Amygdala (tissue), 56 donors: ENCODE measurements around the gene GPR155.
"Not testable (repeated sequence)": the region's sequence is repeated elsewhere in the genome, so short reads cannot be mapped to it uniquely, and the experiment has no call there.

ENCODE experiments used
- DNase-seq, 56 donors: peaks; one replicate each; lab custom pipeline; 2025; lab: John Stamatoyannopoulos, UW

GPR155 gene

DNA sequence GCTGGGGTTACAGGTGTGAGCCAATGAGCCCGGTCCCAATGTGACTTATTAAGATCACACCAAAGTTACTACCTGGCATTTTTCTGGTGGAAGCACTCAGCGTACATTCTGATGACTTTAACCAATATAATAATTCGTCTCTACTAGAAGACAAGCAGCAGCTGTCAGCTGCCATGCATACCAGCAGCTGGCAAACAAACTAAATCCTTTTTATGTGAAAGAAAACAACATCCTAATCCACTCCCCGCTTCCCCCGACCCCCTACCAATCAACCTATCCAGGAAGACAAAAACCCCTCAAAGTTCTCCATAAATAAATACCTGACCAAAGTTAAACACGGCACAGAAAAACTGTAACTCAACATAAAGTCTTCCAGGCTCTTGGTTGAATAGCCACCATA is 42.1 kb downstream of the GPR155 start:
- DNase-seq, result no peak

DNA sequence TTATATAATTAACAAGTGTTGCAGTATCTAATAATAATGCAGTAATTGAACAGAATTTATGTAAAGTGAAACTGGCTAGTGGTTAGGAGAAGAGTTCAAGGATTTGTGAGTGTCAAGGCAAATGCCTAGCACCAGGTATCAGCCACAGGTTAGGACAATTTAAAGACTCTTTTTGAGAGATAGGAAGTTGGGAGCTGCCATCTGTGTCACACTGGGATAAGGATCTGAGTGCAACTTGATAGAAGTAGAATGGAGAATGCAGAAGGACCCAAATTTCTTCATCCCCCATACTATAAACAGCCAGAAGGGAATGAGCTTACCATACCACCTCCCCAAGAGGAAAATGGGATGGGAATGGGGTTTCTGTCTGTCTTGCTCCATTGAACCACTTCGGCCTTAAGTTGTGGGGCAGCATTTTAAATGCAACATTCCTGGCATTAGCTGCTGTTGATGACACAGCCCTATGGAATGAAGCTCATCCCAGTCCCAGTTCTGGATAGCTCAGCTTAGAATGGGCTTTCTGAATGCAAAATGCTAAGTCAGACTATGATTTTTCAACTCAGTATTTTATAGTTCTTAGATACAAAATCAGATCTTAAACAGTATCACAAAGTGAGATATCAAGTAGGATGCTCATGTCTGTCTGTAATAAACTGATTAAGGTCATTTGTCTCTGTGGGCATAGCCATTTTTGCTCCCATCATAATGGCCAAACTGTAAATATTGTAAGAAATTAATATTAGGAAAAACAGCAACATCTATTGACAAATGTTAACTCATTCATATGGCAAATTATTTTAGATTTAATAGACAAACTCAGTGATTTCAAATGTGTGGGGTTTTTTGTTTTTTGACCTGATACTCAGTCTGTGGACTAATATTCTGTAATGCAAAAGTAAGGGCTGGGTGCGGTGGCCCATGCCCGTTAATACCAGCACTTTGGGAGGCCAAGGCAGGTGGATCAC is 44.0 kb downstream of the GPR155 start:
- DNase-seq, result no peak

DNA sequence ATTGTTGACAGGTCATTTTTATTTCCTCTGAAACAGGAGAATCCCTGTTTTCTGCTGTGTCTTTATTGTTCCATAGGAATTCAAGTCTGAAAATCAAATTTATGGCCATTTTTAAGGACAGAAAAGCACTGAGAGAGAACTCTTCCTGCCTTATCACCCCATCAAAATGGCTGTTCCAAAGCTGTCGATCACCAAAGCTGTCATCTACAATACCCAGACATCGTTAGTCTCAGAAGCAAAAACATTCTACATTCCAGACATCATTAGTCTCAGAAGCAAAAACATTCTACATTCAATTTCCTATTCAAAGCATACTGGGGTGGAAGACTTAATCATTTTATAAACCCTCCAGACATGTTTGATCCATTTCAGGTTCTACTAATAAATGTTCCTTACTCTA is 46.9 kb downstream of the GPR155 start:
- DNase-seq, result no peak

DNA sequence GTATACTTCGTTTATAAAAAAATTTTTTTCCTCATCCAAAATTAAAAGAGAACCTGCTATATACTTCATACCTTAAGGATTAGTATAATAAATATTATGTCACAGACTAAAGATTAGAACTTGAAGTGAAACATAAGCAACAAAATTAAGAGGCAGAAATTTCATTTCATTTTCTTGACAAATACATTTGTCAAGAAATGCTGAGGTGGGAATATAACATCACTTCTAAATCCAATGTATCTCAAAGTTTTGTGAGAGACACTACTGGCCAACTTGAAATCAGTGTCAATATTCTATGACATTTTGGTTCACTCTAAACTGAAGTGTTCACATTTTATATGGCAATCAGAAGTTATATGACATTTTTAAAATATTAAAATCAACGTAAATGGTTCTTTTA is 47.5 kb downstream of the GPR155 start:
- no peak for DNase-seq

DNA sequence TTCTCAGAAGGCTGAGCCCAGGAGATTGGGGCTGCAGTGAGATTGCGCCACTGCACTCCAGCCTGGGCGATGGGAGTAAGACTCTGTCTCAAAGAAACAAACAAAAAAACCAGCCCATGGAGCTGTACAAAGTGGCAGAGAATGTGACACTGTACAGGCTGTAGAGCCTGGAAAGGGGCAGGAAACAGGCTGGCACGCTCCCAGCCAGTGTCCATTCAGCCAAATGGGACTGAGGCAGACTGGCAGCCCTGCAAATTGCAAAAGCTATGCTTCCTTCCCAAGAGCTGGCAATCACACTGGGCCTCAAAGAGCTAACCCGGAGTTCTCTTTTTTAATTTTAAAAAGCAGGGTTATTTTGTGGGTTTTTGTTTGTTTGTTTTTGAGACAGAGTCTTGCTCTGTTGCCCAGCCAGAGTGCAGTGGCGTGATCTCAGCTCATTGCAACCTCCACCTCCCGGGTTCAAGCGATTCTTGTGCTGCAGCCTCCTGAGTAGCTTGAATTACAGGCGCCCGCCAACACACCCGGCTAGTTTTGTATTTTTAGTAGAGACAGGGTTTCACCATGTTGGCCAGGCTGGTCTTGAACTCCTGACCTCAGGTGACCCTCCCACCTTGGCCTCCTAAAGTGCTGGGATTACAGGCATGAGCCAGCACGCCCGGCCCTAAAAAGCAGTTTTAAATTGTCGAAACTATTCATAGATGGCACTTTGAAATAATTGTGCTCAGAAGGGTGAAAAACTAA is 48.5 kb downstream of the GPR155 start:
- DNase-seq, result peak in 55 of 56 donors; percentile 7 to 92 (median 74)

DNA sequence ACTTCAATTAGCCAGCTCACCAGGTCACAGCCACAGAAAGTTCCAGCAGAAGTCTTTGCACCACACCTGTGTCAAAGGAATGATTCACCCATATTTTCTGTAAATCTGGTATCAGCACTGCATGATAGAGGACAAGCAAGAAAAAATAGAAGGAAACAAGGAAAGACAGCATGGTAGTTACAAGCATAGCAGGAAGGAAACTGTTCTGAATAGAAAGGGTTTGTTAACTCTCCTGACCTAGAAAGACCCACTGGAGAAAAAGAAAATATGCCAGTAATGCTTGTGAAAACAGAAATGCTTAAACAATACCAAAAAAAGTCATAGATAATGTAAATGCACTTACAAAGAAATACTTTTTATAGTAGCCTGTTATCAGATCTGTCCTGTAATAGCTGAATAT is 50.5 kb downstream of the GPR155 start:
- no peak for DNase-seq

DNA sequence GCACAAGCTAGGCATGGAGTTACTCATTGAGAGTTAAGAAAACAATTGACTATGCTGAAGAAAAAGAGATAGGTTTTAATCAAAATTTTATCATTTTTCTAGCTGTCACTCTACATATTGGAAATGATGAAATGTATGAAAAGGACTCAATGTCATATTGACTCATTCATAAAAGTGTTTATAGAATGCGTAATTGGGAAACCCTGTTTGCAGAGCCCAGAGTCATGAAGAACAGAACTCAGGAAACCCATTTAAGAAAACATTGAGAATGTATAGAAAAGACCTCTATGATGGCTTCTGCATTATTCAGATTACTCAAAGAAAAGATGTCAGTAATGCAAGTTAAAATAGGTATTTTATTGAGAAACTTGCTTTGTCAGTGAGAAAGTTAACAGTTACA is 54.9 kb downstream of the GPR155 start:
- DNase-seq, result no peak

DNA sequence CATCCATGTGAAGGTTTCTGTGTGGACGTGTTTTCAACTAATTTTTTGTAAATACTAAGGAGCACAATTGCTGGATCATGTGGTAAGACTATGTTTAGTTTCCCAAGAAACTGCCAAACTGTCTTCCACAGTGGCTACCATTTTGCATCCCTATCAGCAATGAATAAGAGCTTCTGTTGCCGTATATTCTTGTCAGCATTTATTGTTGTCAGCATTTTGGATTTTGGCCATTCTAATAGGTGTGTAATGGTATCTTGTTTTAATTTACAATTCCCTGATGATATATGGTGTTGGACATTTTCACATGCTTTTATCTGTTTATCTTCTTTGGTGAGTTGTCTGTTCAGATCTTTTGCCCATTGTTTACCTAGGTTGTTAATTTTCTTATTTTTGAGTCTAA is 56.8 kb downstream of the GPR155 start:
- DNase-seq, result no peak

DNA sequence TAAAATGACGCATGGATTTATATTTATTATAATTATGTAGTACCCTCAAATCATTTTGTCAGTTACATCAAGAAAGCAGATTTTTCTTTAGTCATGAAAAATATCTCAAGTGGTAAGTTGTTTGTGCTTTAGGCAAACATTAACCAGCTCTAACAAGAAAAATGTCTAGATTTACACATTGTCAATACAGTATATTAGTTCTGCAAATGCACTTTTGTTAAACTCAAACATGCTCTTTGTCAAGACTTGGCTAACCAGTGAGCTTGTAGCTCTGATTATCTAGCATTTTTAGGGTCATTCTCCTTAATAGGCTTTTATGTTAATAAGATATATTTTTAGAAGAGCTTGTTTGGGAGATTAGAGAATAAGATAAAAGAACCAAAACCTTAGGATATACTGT is 58.6 kb downstream of the GPR155 start:
- no peak for DNase-seq

DNA sequence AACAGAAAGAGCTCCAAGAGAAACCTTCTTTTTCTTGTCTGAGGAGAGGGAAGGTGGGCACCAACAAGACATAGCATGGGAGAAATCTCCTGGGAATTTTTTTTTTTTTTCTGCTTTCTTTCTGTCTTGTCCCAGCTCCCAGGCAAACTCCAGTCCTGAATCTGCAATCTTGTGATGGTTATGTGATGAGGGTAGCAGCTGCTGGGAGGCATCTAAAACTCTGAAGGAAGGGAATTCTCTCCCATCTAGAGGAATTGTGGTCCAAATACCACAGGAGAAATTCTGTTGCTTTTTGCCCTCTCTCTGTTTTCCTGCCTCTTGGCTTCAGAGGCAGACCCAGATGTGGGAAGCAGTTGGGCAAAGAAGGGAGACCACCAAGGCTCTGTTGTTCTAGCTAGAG is 74.6 kb downstream of the GPR155 start:
- DNase-seq, result no peak

DNA sequence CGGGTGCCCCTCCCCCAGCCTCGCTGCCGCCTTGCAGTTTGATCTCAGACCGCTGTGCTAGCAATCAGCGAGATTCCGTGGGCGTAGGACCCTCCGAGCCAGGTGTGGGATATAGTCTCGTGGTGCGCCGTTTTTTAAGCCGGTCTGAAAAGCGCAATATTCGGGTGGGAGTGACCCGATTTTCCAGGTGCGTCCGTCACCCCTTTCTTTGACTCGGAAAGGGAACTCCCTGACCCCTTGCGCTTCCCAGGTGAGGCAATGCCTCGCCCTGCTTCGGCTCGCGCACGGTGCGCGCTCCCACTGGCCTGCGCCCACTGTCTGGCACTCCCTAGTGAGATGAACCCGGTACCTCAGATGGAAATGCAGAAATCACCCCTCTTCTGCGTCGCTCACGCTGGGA is 76.8 kb downstream of the GPR155 start:
- not testable (repeated sequence) for DNase-seq

DNA sequence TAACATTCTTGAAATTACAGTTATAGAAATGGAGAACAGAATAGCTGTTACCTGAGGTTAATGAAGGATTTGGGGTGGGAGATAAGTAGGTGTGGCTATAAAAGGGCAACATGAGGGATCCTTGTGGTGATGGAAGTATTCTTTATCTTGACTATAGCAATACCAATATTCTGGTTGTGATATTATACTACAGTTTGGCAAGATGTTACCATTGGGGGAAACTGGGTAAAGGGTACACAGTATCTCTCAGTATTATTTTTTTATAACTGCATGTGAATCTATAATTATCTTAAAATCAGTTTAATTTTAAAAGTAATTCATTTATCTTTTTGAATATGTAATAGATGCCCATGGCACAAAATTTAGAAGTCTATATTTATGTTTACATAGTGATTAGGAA is 83.2 kb downstream of the GPR155 start:
- no peak for DNase-seq

DNA sequence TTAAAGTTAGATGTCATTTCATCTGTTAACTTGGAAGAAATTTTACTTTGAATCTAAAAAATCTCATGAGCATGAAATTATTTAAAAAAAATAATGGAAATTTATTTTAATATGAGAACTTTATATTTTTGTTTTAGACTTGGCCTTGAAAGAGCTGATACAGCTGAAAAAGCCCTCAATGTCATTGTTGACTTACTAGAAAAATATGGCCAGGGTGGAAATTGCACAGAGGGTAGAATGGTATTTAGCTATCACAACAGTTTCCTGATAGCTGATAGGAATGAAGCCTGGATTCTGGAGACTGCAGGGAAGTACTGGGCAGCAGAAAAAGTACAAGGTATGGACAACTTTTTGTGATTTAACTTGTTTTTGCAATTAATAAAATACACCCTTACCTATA is 86.0 kb downstream of the GPR155 start:
- no peak for DNase-seq

DNA sequence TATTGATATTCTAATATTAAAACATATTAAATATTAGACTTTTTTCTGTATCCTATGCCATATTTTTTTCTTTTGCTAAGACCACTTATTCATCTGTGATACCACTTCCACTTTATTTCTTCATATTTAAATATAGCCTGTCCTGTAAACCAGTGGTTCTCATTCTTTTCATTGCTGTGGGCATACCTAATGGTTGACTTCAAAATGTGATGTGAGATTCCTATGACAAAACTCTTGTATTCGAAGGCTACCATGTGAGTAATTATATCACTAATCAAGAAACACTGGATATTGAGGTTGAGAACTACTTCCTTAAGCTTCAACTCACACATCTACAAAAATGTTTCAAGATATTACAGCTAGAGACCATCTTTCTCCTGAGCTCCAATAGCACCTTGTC is 87.7 kb downstream of the GPR155 start:
- no peak for DNase-seq

DNA sequence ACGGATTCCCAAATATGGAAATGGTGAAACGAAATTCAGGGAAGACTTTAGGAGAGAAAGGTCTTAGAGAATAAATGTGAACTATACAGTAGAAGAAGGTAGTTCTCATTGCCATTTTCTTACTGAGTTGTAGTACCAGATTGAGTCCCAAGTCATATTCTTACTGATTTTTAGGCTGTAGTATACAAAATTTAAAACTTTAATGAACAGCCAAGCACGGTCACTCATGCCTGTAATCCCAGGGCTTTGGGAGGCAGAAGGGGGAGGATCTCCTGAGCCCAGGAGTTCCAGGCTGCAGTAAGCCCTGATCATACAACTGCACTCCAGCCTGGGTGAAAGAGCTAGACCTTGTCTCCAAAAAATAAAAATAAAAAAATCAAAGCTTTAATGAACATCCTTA is 89.1 kb downstream of the GPR155 start:
- no peak for DNase-seq

DNA sequence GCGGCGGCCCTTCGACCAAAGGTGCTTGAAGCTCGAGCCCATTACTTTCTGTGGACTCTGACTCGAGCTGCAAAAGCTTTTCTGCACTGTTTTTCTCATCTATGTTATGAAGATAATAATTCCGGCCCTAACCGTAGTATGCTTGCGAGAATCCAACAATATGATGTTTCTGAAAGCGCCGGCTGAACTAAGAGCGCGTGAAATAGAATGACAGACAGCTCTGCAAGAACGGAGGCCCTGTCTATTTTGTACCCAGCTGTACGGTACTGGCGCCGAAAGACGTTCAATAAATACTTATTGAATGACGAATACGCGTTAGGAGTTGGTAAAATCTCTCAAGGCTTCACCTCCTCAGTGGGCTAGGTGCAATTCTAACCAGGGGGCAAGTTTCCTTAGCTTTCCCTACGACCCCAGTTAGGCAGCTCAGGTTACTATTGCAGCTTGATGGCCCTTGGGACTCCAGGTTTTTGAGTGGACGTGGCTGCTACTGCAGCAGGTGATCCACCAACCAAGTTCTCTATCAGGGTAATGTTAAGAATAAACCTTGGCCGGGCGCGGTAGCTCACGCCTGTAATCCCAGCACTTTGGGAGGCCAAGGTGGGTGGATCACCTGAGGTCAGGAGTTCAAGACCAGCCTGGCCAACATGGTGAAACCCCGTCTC is 90.7 kb downstream of the GPR155 start:
- DNase-seq, result peak in 1 of 56 donors; percentile 40

DNA sequence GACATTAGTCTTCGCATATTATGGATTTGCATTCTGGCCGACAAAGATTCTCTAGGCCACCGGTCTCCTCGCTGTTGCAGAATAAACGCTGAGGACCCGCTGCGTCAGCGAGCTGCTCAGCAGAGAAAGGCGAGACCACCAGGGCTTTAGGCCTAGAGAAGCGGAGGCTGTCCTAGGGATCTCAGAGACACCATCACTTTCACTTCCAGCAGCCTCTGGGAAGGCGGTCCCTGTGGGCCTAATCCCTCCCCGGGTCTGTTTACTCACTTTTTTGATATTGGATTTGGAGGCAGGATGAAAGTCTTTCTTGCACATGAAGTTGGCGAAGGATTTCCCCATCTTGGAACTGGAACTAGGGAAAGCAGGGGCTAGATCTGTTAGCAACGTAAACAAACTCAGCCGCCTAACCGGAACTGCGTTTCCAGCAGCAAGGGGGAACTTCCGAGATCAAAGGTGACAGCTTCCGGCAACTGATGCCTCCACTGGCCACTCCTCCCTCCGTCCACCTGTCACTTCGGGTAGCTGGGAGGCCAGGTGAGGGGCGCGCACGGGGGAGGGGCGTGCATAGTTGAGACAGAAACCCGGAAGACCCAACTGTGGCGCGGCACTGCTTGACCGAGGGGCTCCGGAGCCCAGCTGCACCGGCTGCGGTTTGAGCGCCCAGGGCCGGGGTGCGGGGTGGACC is 91.4 kb downstream of the GPR155 start, which contains the start of gene SCRN3:
TSS of gene SCRN3 (plus strand) at position 447 of the 685 bp plus-strand sequence. CDS start 2,554 bp downstream, outside the sequence.
- DNase-seq, result peak; percentile 22 to 89 (median 72)

DNA sequence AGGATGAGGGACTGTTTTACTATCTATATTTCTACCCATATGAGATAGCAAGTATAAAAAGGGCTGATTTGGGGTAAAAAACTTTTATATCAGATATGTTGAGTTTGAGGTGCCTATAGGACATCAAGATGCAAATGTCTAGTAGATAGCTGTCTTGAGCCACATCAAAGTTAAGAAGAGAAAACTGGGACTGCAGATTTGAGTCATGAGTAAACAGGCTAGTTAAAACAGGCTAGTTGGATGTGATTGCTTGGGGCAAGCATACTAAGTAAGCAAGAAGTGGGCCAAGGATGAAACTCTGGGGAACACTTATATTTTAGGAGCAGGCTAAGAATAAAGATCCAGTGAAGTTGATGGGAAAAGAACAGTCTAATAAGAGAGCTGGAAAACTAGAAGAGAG is 94.1 kb downstream of the GPR155 start:
- no peak for DNase-seq

DNA sequence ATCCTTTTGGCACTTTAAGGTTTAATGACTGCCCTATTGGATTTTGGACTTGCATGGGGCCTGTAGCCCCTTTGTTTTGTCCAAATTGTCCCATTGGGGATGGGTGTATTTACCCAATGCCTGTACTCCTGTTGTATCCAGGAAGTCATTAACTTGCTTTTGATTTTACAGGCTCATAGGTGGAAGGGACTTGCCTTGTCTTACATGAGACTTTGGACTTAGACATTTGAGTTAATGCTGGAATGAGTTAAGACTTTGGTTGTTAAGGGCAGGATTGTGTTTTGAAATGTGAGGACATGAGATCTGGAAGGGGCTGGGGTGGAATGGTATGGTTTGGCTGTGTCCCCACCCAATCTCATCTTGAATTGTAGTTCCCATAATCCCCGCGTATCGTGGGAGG is 96.5 kb downstream of the GPR155 start:
- DNase-seq, result not testable (repeated sequence)

DNA sequence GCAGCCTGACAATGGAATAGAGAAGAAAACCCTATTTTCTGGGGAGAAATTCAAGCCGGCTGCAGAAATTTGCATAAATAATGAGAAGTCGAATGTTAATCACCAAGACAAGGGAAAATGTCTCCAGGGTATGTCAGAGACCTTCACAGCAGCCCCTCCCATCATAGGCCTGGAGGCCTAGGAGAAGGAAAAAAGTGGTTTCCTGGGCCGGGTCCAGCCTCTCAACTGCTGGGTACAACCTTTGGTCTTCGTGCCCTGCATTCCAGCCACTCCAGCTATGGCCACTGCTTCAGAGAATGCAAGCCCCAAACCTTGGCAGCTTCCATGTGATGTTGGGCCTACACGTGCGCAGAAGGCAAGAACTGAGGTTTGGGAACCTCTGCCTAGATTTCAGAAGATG is 97.3 kb downstream of the GPR155 start:
- DNase-seq, result no peak
